GM23338 (cell line): ENCODE data around the gene CSTF3. TPM values are rescaled to one million over a fixed set of nuclear protein-coding genes. Genes with fewer than 3 reads are reported as not detected.

Experiments
- ATAC-seq: fragments of 200-7000 bp; cut with Tn5 transposase; 3 replicates; pipeline ENCODE4 v1.9.1; 2020
- DNase-seq: peaks from one replicate; pipeline ENCODE4 v3.0.0-alpha.2; 2015; ENCODE audit warnings: low spot score
- H2AFZ ChIP-seq: fragments of 200-600 bp; sonication (generic); 2 replicates; pipeline ENCODE4 v1.8.0; 2016; ENCODE audit warnings: antibody characterized with exemption, mild to moderate bottlenecking, moderate library complexity
- H3F3A ChIP-seq: fragments of 200-600 bp; sonication (generic); replicated peaks from 2 replicates; pipeline ENCODE4 v1.8.0; 2017; ENCODE audit warnings: antibody characterized with exemption, mixed run types, low read depth
- H3K27ac ChIP-seq: fragments of 200-600 bp; sonication (generic); 2 replicates; pipeline ENCODE4 v1.6.1; 2016; ENCODE audit warnings: low read depth
- H3K27me3 ChIP-seq: fragments of 200-600 bp; sonication (generic); 2 replicates; pipeline ENCODE4 v1.8.0; 2016; ENCODE audit warnings: mild to moderate bottlenecking, mixed run types, moderate library complexity; ENCODE audit not compliant: insufficient read depth
- H3K36me3 ChIP-seq: fragments of 200-600 bp; sonication (generic); 2 replicates; pipeline ENCODE4 v1.8.0; 2016; ENCODE audit warnings: mild to moderate bottlenecking; ENCODE audit not compliant: insufficient read depth
- H3K4me1 ChIP-seq: fragments of 200-600 bp; sonication (generic); 2 replicates; pipeline ENCODE4 v1.8.0; 2016; ENCODE audit warnings: mild to moderate bottlenecking, moderate library complexity; ENCODE audit not compliant: insufficient read depth
- H3K4me2 ChIP-seq: fragments of 200-600 bp; sonication (generic); 2 replicates; pipeline ENCODE4 v1.7.1; 2017; ENCODE audit warnings: mixed run types
- H3K4me3 ChIP-seq: fragments of 200-600 bp; sonication (generic); 2 replicates; pipeline ENCODE4 v1.6.1; 2016; ENCODE audit warnings: mixed run types
- H3K79me2 ChIP-seq: fragments of 200-600 bp; sonication (generic); replicated peaks from 2 replicates; pipeline ENCODE4 v1.8.0; 2017; ENCODE audit warnings: mild to moderate bottlenecking; ENCODE audit not compliant: insufficient read depth
- H3K9me2 ChIP-seq: fragments of 200-600 bp; sonication (generic); 2 replicates; pipeline ENCODE4 v1.8.0; 2017; ENCODE audit not compliant: insufficient read depth
- H4K20me1 ChIP-seq: fragments of 200-600 bp; sonication (generic); replicated peaks from 2 replicates; pipeline ENCODE4 v1.8.0; 2017; ENCODE audit warnings: mild to moderate bottlenecking; ENCODE audit not compliant: insufficient read depth
- H3K27ac Mint-ChIP-seq: 2 replicates; pipeline ENCODE4 v1.8.0; 2020; ENCODE audit warnings: inconsistent platforms, mild to moderate bottlenecking, moderate library complexity, mixed read lengths
- H3K27me3 Mint-ChIP-seq: 3 replicates; pipeline ENCODE4 v1.8.0; 2022; ENCODE audit warnings: low read depth, mild to moderate bottlenecking, moderate library complexity, mixed read lengths, inconsistent platforms; ENCODE audit not compliant: insufficient read depth, poor library complexity
- H3K36me3 Mint-ChIP-seq: 3 replicates; pipeline ENCODE4 v1.8.0; 2021; ENCODE audit warnings: low read depth, mild to moderate bottlenecking, inconsistent platforms, moderate library complexity, mixed read lengths
- H3K4me1 Mint-ChIP-seq: 3 replicates; pipeline ENCODE4 v1.8.0; 2020; ENCODE audit warnings: mild to moderate bottlenecking, inconsistent platforms, mixed read lengths
- H3K4me3 Mint-ChIP-seq: 3 replicates; pipeline ENCODE4 v1.8.0; 2021; ENCODE audit warnings: moderate library complexity, mild to moderate bottlenecking, inconsistent platforms, mixed read lengths
- H3K9me3 Mint-ChIP-seq: 3 replicates; pipeline ENCODE4 v1.8.0; 2020; ENCODE audit warnings: moderate library complexity, mild to moderate bottlenecking, inconsistent platforms, mixed read lengths
- EZH2 ChIP-seq: fragments of 200-600 bp; sonication (generic); IDR thresholded peaks from one replicate; pipeline ENCODE4 v1.8.0; 2017; ENCODE audit warnings: antibody characterized with exemption, mild to moderate bottlenecking, low read depth; ENCODE audit not compliant: unreplicated experiment
- EZH2phosphoT487 ChIP-seq: fragments of 200-600 bp; sonication (generic); IDR thresholded peaks from one replicate; pipeline ENCODE4 v1.8.1; 2018; ENCODE audit warnings: antibody characterized with exemption; ENCODE audit not compliant: unreplicated experiment
- JUNB ChIP-seq: IDR thresholded peaks from one replicate; pipeline ENCODE4 v1.6.1; 2016; ENCODE audit warnings: antibody characterized with exemption; ENCODE audit not compliant: unreplicated experiment
- NANOG ChIP-seq: IDR thresholded peaks from 2 replicates; pipeline ENCODE4 v1.6.1; 2016; ENCODE audit warnings: antibody characterized with exemption, borderline replicate concordance
- REST ChIP-seq: IDR thresholded peaks from one replicate; pipeline ENCODE4 v1.6.1; 2018; ENCODE audit warnings: antibody characterized with exemption; ENCODE audit not compliant: unreplicated experiment
- STAT1 ChIP-seq: IDR thresholded peaks from one replicate; pipeline ENCODE4 v1.6.1; 2016; ENCODE audit warnings: antibody characterized with exemption; ENCODE audit not compliant: unreplicated experiment
- ZNF331 ChIP-seq: fragments of 250-450 bp; sonication (Bioruptor Pico); IDR thresholded peaks from 2 replicates; pipeline ENCODE4 v1.5.0; 2020; ENCODE audit warnings: low read depth, mild to moderate bottlenecking, moderate library complexity
- ZNF462 ChIP-seq: fragments of 250-450 bp; sonication (Bioruptor Pico); IDR thresholded peaks from 2 replicates; pipeline ENCODE4 v1.5.0; 2020; ENCODE audit warnings: mild to moderate bottlenecking, moderate library complexity
- polyA plus RNA-seq: library from polyadenylated mRNA; unstranded; fragments of >200 nt; fragmentation: Nextera tagmentation; extraction: Ambion mirVana; gene quantifications from 2 replicates; pipeline ENCODE4 v1.2.1, GENCODE V29; 2016
- total RNA-seq: library from RNA; depleted of rRNA; stranded (reverse); fragments of >200 nt; shearing (Covaris generic); gene quantifications from 2 replicates; pipeline ENCODE4 v1.2.3, GENCODE V29; 2014

The CSTF3 gene
- total and polyA plus RNA-seq, 2 experiments from 2014 or later: 83.2 to 158 TPM

- Histone ChIP-seq H3K79me2 (peaks cover 14% of the 10 kb centered on the region; the same call in 1 of the 2 replicates), H3K9me2 (no peaks in the 10 kb centered on the region), H3K27me3 (no peaks in the 10 kb centered on the region), H4K20me1 (0 out of 2 replicates have a peak, but pooled peaks cover 5% of the 10 kb centered on the region), H3F3A (no peaks in the 10 kb centered on the region), H3K27ac (peak overlapping the region; percentile 84), H3K4me2 (peak overlapping the region; percentile 37; the same call in 1 of the 2 replicates), H3K36me3 (no peaks in the 10 kb centered on the region), H2AFZ (no peak overlapping the region), H3K4me1 (peaks cover 71% of the 10 kb centered on the region), H3K4me3 (no peak overlapping the region)
- Mint-ChIP-seq H3K9me3 (no peaks in the 10 kb centered on the region), H3K4me3 (no peak overlapping the region), H3K4me1 (peaks cover 50% of the 10 kb centered on the region), H3K27ac (peak overlapping the region; percentile 90), H3K27me3 (peaks cover 3% of the 10 kb centered on the region), H3K36me3 (peaks cover 11% of the 10 kb centered on the region; the same call in 2 of the 3 replicates)
- no peak for ATAC-seq
- TF ChIP-seq STAT1 (no peak), ZNF331 (CRISPR knock-in tag) (no peak), REST (no peak), JUNB (no peak), NANOG (no peak), EZH2phosphoT487 (no peak), ZNF462 (CRISPR knock-in tag) (no peak), EZH2 (no peak)
- no peak for DNase-seq
Measured at GRCh38 chr11:33134276-33134675, 27.0 kb downstream of the CSTF3 start.
